ENCODE results near the gene CALML5.
"Not testable (repeated sequence)": the region's sequence is repeated elsewhere in the genome, so short reads cannot be mapped to it uniquely, and the experiment has no call there.

The CALML5 gene

GRCh38 chr10:5479481-5480161, 19.7 kb downstream of the CALML5 start:
- no peak for FAIRE-seq

GRCh38 chr10:5478694-5479305, 20.6 kb downstream of the CALML5 start:
- no peak for FAIRE-seq

- no peak for FAIRE-seq
These were observed 21.2 kb downstream of the CALML5 start for GRCh38 chr10:5477948-5478693.

- FAIRE-seq: no peak
These were observed 22.3 kb downstream of the CALML5 start for GRCh38 chr10:5476918-5477525.

- FAIRE-seq: not testable (repeated sequence)
These were observed 23.2 kb downstream of the CALML5 start for GRCh38 chr10:5475974-5476807.

- FAIRE-seq: not testable (repeated sequence)
These were observed 24.3 kb downstream of the CALML5 start for GRCh38 chr10:5475088-5475487.

- FAIRE-seq: not testable (repeated sequence)
These were observed 24.7 kb downstream of the CALML5 start for GRCh38 chr10:5474642-5475041.

GRCh38 chr10:5470062-5470751, 29.2 kb downstream of the CALML5 start:
- no peak for FAIRE-seq

- no peak for FAIRE-seq
These were observed 29.9 kb downstream of the CALML5 start for GRCh38 chr10:5469353-5470061.

GRCh38 chr10:5468262-5469106, 30.9 kb downstream of the CALML5 start:
- no peak for FAIRE-seq

GRCh38 chr10:5467634-5468255, 31.6 kb downstream of the CALML5 start:
- no peak for FAIRE-seq

GRCh38 chr10:5467207-5467535, 32.2 kb downstream of the CALML5 start:
- no peak for FAIRE-seq

- no peak for FAIRE-seq
These were observed 32.7 kb downstream of the CALML5 start for GRCh38 chr10:5466451-5467206.

- FAIRE-seq: no peak
These were observed 33.4 kb downstream of the CALML5 start for GRCh38 chr10:5465976-5466450.

GRCh38 chr10:5464546-5464945, 34.8 kb downstream of the CALML5 start:
- FAIRE-seq: no peak

- no peak for FAIRE-seq
These were observed 36.5 kb downstream of the CALML5 start for GRCh38 chr10:5462841-5463293.

GRCh38 chr10:5461914-5462840, 37.2 kb downstream of the CALML5 start:
- FAIRE-seq: no peak

GRCh38 chr10:5461203-5461588, 38.2 kb downstream of the CALML5 start:
- no peak for FAIRE-seq

Data from TTC549 (cell line).